Choroid plexus epithelial cell (primary cell): ENCODE measurements around the gene XRCC4.

Experiments used
- DNase-seq: peaks from one replicate; pipeline ENCODE4 v3.0.0-alpha.2; 2010; ENCODE audit warnings: low read depth
- H3K4me3 ChIP-seq: 2 replicates; pipeline ENCODE4 v1.5.1; 2011; ENCODE audit warnings: low read depth, mild to moderate bottlenecking, control low read depth, low read length, moderate library complexity
- CTCF ChIP-seq: conservative IDR thresholded peaks from 2 replicates; pipeline ENCODE4 v1.5.1; 2011; ENCODE audit warnings: low read depth, mild to moderate bottlenecking, control low read depth, inconsistent platforms, low read length, moderate library complexity

Gene XRCC4

GRCh38 chr5:83197326-83197967 lies 120.1 kb downstream of the XRCC4 start:
- TF ChIP-seq CTCF, result no peak
- no peak for DNase-seq
- H3K4me3 ChIP-seq, result no peak overlapping the region

GRCh38 chr5:83199126-83199525 lies 121.8 kb downstream of the XRCC4 start:
- no peak for TF ChIP-seq CTCF
- DNase-seq, result no peak
- no peak overlapping the region for H3K4me3 ChIP-seq

GRCh38 chr5:83204651-83205050 lies 127.3 kb downstream of the XRCC4 start:
- H3K4me3 ChIP-seq, result no peak overlapping the region
- no peak for DNase-seq
- TF ChIP-seq CTCF, result no peak

- no peak for TF ChIP-seq CTCF
- no peak overlapping the region for H3K4me3 ChIP-seq
- no peak for DNase-seq
Observed at GRCh38 chr5:83209963-83210362, 132.6 kb downstream of the XRCC4 start.

GRCh38 chr5:83219077-83219476 lies 141.7 kb downstream of the XRCC4 start:
- no peak for DNase-seq
- H3K4me3 ChIP-seq, result no peak overlapping the region
- TF ChIP-seq CTCF, result no peak

- no peak for DNase-seq
- TF ChIP-seq CTCF, result no peak
- H3K4me3 ChIP-seq, result no peak overlapping the region
Observed at GRCh38 chr5:83219495-83219894, 142.1 kb downstream of the XRCC4 start.

GRCh38 chr5:83220331-83220730 lies 143.0 kb downstream of the XRCC4 start:
- H3K4me3 ChIP-seq, result no peak overlapping the region
- no peak for TF ChIP-seq CTCF
- DNase-seq, result no peak
